Upper lobe of right lung (tissue), 1 donor: ENCODE data around the gene ORMDL3. TPM values are rescaled to one million over a fixed set of nuclear protein-coding genes. Genes with fewer than 3 reads are reported as not detected.

Source experiments
- ATAC-seq: fragments of 200-7000 bp; cut with Tn5 transposase; one replicate; pipeline ENCODE4 v1.9.1; 2020; ENCODE audit warnings: mild to moderate bottlenecking, moderate library complexity
- DNase-seq: peaks from one replicate; pipeline ENCODE4 v3.0.0-alpha.2; 2020
- H3K27ac ChIP-seq: fragments of 200-600 bp; one replicate; pipeline ENCODE4 v1.8.0; 2022
- H3K27me3 ChIP-seq: fragments of 200-600 bp; one replicate; pipeline ENCODE4 v1.8.0; 2022; ENCODE audit warnings: mild to moderate bottlenecking
- H3K36me3 ChIP-seq: fragments of 200-600 bp; one replicate; pipeline ENCODE4 v1.8.0; 2022
- H3K4me1 ChIP-seq: fragments of 200-600 bp; one replicate; pipeline ENCODE4 v1.8.0; 2022
- H3K4me3 ChIP-seq: fragments of 200-600 bp; one replicate; pipeline ENCODE4 v1.8.0; 2022; ENCODE audit warnings: mild to moderate bottlenecking
- H3K9me3 ChIP-seq: fragments of 200-600 bp; one replicate; pipeline ENCODE4 v1.8.0; 2022
- CTCF ChIP-seq: fragments of 200-600 bp; IDR thresholded peaks from one replicate; pipeline ENCODE4 v1.8.0; 2022; ENCODE audit warnings: antibody characterized with exemption
- intact Hi-C: fragments of 100-400 bp; cut with DNase I; formaldehyde crosslinking; loops from one replicate; pipeline ENCODE4 v1.11.0; 2022
- total RNA-seq: library from RNA; stranded (reverse); fragmentation: NEBNext Ultra II Directional; extraction: Animal tissue kit (Norgen Biotek cat#: 25700); gene quantifications from one replicate; pipeline ENCODE4 v1.2.1, GENCODE V29; 2021
- donor health status: DM: no; HTN: yes; CAD: no; lungs with severe emphysema.

The ORMDL3 gene
- total RNA-seq, 1 donor from 2014 or later: 70.3 TPM

DNA sequence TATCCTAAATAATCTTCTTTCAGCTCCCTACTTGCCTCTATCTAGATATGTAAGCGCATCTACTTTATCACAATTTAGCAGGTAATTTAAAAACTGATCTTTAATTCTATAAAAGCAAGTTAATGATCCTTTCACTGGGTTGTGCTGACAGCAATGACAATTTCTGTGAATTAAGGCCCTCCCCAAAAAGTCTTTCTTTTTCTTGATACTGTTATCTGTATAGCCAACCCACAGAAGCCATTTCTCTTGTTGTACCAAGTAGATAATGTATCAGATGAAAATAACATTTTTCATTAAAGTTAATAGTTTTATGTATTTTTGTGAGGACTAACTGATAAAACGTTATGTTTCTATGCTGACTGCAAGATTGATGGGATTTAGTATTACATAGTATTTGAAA is 55.6 kb downstream of the ORMDL3 start:
- intact Hi-C loops: no loop called here
- DNase-seq: no peak

More for the DNA sequence above, 55.6 kb downstream of the ORMDL3 start:
- Histone ChIP-seq H3K36me3 (no peaks in the 10 kb centered on the region), H3K27ac (no peak overlapping the region), H3K4me1 (no peaks in the 10 kb centered on the region), H3K9me3 (no peaks in the 10 kb centered on the region), H3K27me3 (peaks cover 18% of the 10 kb centered on the region), H3K4me3 (no peak overlapping the region)
- no peak for TF ChIP-seq CTCF
- ATAC-seq: no peak

Other genes with a start within 250 kb of the ORMDL3 start
- 24.5 TPM for gene PGAP3, start 239.5 kb downstream of the ORMDL3 start, total RNA-seq
- 97.5 TPM for gene ERBB2, start 227.5 kb downstream of the ORMDL3 start, total RNA-seq
- 48.5 TPM for gene MIEN1, start 197.1 kb downstream of the ORMDL3 start, total RNA-seq
- gene GRB7, start 189.7 kb downstream of the ORMDL3 start, total RNA-seq: 25.0 TPM
- 8.2 TPM for gene IKZF3, start 63.3 kb downstream of the ORMDL3 start, total RNA-seq
- not detected for gene ZPBP2, start 59.4 kb downstream of the ORMDL3 start, total RNA-seq
- 13.5 TPM for gene GSDMB, start 9.0 kb downstream of the ORMDL3 start, total RNA-seq
- not detected for gene LRRC3C, start 131 bp upstream of the ORMDL3 start, total RNA-seq
- 0.29 TPM for gene GSDMA, start 35.4 kb upstream of the ORMDL3 start, total RNA-seq
- gene PSMD3, start 53.2 kb upstream of the ORMDL3 start, total RNA-seq: 73.6 TPM
- 1.2 TPM for gene CSF3, start 87.8 kb upstream of the ORMDL3 start, total RNA-seq
- gene MED24, start 126.8 kb upstream of the ORMDL3 start, total RNA-seq: 81.3 TPM
- 55.6 TPM for gene THRA, start 135.4 kb upstream of the ORMDL3 start, total RNA-seq
- gene NR1D1, start 173.0 kb upstream of the ORMDL3 start, total RNA-seq: 24.9 TPM
- gene MSL1, start 194.4 kb upstream of the ORMDL3 start, total RNA-seq: 84.4 TPM
- 106 TPM for gene CASC3, start 212.9 kb upstream of the ORMDL3 start, total RNA-seq
- gene RAPGEFL1, start 249.9 kb upstream of the ORMDL3 start, total RNA-seq: 10.2 TPM